NCI-H1436 (cell line): Measurements from ENCODE around the gene KASH5.

Source experiments
- DNase-seq: peaks from one replicate; lab custom pipeline; 2025; lab: John Stamatoyannopoulos, UW

The KASH5 gene

DNA sequence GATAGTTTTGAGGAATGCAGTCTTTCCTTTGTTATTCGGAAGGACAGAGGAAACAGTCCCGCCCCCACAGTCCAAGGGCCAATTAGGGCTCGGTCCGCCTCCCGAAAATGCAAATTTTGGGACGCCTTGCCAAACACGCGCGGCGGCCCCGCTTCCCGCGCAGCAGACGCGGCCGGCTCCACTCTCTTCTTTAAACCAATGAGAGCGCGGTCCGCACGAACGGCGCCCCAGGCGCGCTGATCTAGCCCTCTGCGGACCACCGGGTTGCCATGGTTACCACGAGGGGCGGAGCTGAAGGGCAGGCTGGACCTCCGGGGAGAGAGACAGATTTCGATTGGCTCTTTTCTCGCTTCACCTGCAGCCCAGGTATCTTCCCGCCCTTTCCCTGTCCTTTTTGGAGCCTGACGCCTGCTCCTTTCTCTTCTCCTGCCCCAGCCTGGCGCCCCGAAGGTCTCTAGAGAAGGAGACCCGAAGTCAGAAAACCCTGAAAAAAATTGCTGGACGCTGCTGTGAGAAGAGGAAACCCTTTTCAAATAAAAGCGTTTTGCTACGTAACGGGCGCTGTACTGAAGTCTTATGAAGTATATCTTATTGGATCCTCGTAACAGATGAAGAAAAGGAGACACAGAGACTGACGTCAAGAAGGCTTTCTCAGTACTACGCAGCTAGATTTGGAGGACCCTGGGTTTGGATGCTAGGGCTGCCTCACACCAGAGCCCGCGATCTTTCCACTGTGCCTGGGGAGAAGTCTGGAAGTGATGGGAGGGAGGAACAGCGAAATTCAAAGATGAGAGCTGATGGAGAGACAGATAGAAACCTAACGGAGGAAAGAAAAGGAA, 33.2 kb downstream of the KASH5 start:
- peak; percentile 96 for DNase-seq

DNA sequence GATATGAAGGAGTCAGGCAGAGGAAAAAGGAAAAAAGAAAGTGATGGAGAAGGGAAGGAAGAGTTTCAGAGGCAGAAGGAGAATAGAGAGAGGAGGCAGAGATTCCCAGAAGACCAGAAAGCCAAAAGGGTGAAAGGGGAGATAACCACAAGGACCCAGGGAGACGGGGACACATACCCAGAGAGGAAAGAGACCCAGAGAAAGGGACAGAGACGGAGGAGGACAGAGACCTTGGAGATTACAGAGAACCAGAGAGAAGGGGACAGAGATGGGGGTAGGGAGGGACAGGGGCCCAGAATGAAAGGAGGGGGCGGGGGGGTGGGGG, 33.8 kb downstream of the KASH5 start:
- DNase-seq = no peak

DNA sequence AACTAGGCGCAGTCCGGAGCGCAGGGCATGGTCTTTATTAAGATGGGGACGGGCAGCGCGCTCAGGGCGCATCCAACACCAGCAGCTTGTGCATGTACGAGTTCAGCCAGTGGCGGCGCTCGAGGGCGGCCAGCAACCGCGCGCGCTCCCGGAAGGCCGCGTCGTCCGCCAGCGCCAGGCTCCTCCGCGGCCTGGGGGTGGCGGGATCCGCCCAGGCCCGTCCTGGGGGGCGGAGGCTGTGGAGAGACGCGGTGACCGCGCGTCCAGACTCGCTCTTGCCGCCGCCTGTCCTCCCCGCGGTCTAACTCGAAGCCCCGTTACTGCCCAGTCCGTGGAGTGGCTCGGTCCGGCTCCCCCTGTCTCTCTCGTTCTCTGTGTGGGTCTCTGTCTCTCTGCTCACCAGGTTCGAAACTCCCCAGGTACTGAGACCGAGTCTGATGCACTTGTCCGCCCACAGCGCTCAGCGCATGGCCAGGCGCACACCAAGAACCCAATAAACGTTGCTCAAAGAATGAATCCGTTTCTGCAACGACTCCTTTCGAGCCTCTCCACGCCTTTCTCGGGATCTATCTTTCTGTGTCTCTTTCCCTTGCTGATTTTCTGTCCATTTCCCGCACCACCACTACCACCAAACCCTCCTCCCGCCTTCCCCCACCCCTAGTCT, 34.5 kb downstream of the KASH5 start:
- peak; percentile 77 for DNase-seq

DNA sequence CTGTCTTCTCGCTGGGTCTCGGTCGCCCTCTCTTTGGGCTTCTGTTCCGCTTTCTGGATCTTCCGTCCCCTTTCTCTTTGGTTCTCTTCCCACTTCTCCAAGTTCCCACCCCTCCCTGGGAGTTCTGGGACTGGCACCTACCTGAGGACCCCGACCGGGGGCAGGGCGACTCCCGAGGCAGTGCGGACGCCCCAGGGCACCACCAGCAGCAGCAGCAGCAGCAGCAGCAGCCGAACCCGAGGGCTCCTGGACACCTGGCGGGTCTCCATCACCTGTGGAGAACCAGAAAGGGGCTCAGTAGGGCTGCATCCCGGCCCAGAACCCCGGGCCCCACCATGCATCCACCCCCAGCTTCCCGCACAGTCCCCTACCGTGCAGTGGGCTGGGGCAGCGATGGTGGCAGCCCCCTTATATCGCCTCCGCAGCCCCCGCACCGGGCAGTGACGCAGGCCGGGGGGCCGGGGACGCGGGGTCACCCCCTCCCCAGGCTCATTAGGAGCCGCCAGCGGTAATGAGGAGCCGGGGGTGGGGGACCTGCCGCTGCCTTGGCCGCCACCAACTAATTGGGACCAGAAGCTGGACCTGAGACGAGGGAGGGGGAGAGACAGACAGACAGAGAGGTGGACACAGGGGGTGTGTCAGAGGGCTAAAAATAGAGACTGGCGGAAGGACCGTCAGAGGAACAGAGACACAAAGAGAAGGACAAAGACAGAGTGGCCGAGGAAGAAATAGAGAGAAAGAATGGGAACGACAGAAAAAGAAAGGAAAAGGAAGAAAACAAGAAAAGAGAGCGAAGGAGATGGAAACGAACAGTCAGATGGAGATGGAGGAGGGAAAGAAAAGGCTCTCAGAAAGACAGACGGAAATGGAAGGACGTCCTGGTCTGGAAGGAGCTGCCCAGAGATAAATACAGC, 35.3 kb downstream of the KASH5 start, which contains the start of gene PTH2:
Gene PTH2, minus strand, starts transcription at position 371 of the 914 bp plus-strand sequence. Its CDS starts 102 bp downstream, at position 269.
- no peak for DNase-seq

DNA sequence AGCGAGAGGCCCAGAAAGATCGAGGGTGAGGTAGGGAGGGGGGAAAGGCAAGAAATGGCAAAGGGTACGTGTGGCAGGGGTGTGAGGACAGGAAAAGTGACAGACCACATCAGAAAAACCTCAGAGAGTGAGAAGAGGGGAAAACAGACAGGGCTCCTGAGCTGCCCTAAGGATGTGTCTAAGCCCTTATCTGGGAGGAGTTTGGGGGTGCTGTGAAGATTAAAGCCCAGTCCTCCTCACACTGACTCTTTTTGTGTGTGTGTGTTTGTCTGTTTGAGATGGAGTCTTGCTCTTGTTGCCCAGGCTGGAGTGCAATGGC, 35.9 kb downstream of the KASH5 start:
- DNase-seq = no peak

DNA sequence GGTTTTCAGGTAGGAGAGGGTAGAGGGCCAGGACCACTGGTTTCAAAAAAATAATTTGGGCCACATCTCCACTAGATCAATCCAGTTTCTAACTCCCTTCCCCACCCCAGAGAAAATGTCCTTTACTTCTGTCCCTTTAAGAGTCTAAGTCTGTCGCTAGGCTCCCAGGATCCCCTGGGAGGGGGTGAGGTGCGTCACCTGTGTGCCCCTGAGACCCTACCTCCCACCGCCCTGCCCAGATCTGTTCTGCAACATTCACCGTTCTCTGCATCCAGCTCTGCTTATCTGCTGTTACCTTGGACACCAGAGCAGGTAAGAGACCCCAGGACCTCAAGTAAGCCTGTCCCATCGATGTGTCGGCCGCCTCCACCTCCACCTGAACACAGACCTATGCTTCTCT, 37.1 kb downstream of the KASH5 start, which contains the start of gene GFY:
Gene GFY, plus strand, starts transcription at position 211 of the 400 bp plus-strand sequence. CDS start 1,043 bp downstream, outside the sequence.
- DNase-seq = no peak

DNA sequence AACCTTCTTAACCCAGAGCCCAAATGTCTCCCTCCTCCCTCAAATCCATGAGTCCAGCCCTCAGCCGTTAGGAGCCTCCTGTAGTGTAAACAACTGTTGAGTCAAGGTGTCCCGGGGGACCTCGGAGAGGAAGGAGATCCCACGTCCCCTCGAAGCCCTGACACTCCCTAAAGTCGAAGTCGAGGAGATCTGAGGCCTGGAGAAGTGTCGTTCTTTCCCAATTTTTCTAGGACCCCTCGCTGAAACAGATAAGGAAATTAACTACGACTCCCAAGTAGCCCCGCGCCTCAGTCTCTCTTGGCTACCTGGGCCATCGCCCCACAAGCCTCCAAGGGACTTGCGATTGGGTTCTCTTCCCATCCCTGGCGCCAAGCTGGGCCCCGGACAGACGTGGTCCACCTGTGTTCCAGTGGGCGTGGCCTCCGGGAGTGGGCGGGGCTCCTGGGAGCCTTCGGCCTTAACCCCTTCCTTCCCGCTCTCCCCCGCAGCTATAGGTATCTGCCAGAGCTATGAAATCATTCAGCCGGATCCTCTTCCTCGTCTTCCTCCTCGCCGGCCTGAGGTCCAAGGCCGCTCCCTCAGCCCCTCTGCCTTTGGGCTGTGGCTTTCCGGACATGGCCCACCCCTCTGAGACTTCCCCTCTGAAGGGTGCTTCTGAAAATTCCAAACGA, 38.0 kb downstream of the KASH5 start:
- DNase-seq = peak; percentile 70

DNA sequence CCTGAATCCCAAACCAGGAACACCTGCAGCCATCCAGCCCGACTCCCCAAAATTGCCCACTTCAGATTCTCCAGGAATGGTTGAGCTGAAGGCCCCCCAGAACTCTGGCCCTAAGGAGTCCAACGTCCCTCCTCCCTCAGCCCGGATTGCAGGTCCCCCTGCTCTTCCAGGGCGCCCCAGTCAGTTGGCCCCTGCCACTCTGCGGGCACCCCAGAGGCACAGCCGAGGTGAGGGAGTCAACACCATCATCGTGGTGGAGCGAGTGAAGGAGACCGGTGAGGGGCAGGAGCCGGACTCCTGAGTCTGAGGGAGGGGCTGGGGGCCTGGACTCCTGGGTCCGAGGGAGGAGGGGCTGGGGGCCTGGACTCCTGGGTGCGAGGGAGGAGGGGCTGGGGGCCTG, 39.3 kb downstream of the KASH5 start:
- no peak for DNase-seq

DNA sequence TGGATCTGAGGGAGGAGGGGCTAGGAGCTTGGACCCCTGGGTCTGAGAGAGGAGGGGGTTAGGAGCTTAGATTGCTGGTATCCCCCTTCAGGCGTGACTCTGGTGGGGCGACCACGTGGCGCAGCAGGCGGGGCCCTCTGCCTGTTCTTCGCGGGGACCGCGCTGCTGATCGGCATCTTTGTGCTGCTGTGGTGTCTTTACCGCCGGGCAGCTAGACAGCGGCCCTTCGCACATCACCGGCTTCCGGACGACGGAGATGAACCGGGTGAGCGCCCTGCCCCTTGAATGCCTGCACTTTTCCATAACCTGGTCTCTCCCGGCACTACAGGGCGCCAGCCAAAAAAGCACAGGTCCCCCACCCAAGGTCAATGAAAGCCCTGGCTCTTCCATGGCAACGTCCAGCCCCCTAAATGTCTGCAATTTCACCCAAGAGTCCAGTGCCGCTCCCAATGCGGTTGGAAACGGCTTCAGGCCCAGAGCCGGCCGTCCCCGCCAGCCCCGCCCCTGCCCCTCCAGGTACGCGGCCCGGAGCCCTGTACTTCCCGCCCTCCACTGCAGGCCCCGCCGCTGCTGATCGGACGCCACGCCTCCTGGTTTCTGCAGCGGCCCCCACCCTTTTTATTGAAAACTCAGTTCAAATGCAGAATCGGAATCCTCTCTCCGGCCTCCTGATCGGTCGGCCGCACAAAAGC, 40.0 kb downstream of the KASH5 start:
- DNase-seq = no peak

DNA sequence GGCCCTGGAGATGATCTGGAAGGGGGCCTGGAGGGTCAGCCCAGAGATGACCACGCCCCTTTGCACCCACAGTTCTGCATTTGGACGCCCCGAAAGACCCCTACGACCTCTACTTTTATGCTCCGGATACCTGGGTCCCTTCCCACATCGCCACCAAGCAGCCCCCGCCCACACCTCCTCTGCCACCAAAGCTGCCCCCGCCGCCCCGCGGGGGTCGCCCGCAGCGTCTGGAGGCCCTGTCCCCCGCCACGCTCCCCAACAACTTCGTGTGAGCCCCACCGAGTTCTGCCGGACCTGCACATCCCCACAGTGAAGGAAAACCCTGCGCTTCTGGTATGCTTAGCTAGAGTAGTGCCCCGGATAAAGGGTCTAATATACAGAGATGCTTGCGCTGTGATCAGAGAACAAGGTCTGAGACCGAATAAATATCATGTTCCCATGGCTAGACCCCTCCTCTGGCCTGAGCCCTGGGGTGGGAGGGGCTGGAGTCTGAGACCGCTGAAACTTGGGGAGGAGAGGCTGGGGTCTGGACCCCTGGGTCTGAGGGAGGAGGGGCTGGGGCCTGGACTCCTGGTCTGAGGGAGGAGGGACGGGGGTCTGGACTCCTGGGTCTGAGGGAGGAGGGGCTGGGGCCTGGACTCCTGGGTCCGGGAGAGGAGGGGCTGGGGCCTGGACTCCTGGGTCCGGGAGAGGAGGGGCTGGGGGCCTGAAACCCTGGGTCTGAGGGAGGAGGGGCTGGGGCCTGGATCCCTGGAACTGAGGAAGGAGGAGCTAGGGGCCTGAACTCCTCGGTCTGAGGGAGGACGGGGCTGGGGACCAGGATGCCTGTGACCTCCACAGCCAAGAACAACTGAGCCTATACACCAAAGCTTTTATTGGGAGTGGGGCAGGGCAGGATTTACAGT, 40.8 kb downstream of the KASH5 start:
- DNase-seq = no peak

DNA sequence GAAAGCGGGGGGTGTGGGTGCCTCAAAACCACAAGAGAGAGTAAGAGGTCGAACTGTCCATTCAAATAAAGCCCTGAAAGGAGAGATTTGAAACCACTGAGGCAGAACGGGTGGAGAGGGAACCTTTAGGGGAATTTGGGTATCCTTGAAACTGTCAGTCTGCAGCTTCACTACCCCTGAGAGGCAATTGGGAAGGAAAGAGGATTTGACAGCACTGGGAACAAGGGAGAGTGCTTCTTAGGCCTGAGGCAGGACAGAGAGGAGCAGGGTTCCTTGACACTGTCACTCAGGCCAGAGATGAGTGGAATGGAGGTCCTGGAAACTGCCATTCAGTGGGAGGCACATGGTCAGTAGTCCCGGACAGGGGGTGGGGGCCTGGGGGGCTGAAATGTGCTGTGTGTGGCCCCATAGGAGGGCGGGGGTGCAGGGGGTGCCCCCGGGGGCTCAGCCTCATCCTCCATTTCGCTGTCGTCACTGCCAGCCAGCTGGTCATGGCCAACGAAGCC, 42.2 kb downstream of the KASH5 start:
- DNase-seq = no peak

DNA sequence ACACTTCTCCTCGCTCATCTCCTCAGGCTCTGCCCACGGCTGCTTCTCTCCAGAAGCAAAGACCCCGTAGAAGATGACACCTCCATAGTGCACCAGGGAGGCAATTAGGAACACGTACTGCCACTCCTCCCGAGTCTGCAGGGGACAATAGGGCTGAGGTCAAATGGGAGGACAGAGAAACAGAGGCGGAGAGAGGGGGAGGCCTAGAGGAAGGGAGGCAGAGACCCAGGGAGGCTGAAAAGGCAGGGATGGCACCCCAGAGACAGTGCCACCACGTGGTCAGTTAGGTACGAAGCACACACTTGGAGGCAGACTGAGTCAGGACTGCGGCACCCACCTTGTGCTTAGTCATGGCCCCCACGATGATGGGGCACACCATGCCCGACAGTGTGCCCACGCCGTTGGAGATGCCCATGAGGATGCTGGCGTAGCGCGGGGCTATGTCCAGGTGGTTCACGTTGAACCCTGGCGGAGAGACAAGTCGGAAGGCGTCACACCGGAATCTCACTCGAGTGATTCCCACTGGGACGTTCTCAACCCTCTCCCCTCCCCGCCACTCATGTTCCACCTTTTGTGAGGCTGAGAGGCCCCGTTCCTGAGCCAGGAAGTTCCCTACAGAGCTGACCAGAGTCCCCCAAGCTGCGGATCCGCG, 42.8 kb downstream of the KASH5 start:
- DNase-seq = no peak

DNA sequence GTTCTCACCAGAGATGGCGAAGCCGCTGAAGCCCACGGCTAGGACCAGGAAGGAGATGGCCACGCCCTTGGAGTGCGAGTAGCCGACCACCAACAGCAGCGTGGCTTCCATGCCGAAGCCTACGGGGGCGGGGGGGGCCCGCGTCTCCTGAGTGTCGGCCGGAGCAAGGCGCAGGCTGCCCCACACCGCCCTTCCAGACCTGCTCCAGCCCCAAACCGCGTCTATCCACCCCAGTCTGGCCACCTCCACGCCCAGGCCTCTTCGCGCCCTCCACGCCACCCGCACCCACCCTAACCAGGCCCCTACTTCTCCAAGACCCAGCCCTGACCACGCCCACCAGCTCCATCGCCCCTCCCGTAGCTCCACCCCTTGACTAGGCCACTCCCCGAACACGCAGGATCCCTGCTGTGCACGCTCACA, 43.3 kb downstream of the KASH5 start:
- DNase-seq = no peak

DNA sequence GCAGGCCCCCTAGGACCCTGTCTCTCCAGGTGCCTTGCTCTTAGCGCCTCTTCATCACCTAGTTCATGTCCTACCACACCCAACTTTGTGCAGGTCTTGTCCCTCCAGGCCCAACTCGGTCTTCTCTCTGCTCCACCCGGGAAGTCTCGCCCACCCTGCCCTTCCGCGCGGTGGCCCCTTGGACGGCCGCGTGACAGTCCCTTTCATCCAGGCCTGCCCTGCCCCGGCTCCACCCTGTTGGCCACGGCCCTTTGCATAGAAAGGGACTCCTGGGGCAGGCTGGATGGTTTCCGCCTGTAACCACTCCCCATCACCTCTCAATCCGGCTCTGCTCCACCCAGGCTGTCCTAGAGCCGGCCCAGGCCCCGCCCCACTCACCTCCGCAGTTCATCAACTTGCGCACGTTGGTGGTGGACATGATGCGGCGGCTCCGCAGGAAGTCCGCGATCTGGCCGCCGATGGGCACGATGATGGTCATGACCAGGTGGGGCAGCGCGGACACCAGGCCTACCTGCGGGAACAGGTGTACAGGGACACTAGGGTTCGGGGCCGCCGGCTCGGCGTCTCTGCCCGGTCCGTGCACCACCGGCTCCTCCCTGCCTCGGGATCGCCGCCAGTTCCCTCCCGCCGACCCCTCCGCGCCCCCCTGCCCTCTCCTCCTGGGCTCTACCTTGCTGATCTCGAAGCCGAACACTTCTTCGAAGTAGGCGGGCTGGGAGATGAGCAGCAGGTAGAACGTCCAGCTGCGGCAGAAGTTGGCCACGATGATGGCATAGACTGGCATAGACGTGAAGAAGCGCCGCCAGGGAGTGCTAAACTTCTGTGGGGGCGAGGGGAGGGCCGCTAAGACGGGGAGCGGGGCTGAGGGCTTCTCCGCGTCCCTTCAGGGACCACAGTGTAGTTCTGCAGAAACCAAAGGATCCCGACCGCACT, 44.4 kb downstream of the KASH5 start:
- no peak for DNase-seq

DNA sequence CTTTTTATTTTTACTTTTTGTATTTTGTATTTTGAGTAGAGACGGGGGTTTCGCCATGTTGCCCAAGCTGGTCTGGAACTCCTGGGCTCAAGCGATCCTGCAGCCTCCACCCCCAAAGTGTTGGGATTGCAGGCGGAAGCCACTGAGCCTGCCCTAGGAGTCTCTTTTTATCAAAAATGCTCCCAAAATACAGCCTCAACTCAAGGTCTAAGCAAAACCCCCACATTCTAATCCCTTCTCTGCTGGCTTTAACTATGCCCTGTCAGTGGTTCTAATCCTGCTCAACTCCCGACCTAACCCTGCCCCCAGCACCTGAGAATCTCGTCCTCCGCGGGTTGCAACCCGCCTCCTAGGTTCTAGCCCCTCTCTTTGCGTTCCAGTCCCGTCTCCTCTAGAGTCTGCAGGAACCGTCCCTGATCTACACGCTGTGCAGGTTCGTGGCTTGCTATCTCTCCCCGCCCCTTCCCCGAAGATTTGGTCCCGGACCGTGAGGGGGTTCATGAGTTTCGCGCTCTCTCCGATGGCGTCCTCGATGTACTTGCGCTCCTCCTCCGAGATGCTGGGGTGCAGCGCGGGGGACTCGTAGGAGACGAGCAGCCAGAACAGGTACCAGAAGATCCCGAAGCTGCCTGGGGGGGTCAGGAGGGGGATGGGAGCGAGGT, 45.3 kb downstream of the KASH5 start:
- DNase-seq = no peak

DNA sequence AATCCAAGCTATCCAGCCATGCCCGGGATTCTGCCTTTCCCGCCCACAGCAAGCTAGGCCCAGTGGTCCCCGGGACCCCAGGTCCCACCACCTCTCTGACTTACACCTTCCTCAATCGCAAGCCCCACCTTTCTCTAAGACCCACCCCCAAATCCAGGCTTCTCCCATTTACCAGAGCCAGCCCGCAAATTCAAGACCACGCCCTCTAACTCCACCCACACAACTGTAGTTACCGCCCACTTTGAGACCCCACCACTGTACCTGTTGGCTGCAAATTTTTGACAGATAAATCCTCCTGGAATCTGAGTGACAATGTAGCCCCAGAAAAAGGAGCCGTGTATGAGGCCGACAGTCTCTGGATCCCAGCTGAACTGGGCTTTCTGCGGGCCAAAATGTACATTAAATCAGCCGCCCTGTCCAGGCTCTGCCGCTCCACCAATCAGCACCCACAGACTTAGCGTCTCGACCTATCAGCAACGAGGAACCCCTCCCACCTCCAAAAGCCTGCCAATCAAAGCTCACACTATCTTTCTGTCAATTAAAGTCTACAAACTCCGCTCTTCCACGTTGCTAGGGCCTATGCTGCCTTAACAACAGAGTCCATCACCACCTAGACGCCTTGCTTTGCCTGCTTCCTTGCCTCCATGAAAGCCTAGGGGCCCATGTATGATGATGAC, 47.0 kb downstream of the KASH5 start:
- DNase-seq = no peak

DNA sequence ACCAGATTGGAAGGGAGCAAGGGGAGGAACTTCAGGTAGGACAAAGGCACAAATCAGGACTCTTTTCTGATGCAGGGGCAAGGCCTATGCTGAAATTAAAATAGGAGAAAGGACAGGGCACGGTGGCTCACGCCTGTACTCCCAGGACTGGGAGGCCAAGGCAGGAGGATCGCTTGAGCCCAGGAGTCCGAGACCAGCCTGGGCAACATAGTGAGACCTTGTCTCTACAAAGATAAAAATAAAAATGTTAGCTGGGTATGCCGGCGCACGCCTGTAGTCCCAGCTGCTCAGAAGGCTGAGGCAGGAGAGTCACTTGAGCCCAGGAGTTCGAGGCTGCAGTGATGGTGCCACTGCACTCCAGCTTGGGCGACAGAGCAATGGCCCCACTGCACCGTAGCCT, 47.6 kb downstream of the KASH5 start:
- no peak for DNase-seq
